ENCODE data around the gene ENTPD6.

The ENTPD6 gene

GRCh38 chr20:25254571-25254970 lies 59.1 kb downstream of the ENTPD6 start:
- DNase-seq (ENCODE audit: insufficient read length, low spot score) (no peak), FAIRE-seq (no peak)
- TF ChIP-seq, protein P1, sequence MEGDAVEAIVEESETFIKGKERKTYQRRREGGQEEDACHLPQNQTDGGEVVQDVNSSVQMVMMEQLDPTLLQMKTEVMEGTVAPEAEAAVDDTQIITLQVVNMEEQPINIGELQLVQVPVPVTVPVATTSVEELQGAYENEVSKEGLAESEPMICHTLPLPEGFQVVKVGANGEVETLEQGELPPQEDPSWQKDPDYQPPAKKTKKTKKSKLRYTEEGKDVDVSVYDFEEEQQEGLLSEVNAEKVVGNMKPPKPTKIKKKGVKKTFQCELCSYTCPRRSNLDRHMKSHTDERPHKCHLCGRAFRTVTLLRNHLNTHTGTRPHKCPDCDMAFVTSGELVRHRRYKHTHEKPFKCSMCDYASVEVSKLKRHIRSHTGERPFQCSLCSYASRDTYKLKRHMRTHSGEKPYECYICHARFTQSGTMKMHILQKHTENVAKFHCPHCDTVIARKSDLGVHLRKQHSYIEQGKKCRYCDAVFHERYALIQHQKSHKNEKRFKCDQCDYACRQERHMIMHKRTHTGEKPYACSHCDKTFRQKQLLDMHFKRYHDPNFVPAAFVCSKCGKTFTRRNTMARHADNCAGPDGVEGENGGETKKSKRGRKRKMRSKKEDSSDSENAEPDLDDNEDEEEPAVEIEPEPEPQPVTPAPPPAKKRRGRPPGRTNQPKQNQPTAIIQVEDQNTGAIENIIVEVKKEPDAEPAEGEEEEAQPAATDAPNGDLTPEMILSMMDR (IDR thresholded peaks at IDR 0.05; ENCODE audit: insufficient read depth, missing control alignments): no peak

GRCh38 chr20:25254986-25255680 lies 59.6 kb downstream of the ENTPD6 start:
- peak; percentile 55 for DNase-seq (ENCODE audit: insufficient read length, low spot score)

DNA sequence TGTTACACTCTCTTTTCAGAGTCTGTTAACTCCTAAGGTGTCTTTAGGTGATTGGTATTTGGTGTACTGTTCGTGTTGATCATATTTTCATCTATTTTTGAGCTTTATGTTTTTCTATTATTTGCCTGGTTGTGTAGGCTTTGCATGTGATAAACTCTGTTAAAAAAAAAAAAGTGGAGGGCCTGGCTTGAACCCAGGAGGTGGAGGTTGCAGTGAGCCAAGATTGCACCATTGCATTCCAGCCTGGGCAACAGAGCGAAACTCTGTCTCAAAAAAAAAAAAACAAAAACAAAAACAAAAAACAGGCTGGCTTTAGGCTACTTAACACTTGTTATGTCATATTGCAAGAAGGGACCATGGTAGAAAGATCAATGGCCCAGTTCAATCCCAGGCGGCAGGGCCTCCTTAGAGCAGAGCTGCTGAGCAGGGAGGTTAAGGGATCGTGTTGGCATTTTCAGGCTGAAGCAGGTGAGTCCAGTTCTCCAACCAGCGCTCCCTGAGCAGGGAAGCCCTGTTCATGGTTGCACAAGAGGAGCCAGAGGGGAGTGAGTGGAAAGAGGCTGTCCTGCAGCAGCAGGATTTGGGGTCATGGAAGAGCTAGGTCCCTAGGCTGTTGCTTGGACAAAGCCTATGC lies 60.8 kb downstream of the ENTPD6 start:
- FAIRE-seq (no peak), DNase-seq (ENCODE audit: insufficient read length, low spot score) (no peak)
- TF ChIP-seq, protein P1 (IDR thresholded peaks at IDR 0.05; ENCODE audit: insufficient read depth, missing control alignments): no peak

More at GRCh38 chr20:25254986-25255680, 59.6 kb downstream of the ENTPD6 start:
- no peak for FAIRE-seq
- TF ChIP-seq, protein P1 (IDR thresholded peaks at IDR 0.05; ENCODE audit: insufficient read depth, missing control alignments): no peak

GRCh38 chr20:25257130-25257529 lies 61.6 kb downstream of the ENTPD6 start:
- TF ChIP-seq, protein P1 (IDR thresholded peaks at IDR 0.05; ENCODE audit: insufficient read depth, missing control alignments): no peak
- DNase-seq (ENCODE audit: insufficient read length, low spot score) (no peak), FAIRE-seq (no peak)

GRCh38 chr20:25257756-25258475 lies 62.4 kb downstream of the ENTPD6 start:
- DNase-seq (ENCODE audit: insufficient read length, low spot score) (no peak), FAIRE-seq (no peak)
- TF ChIP-seq, protein P1 (IDR thresholded peaks at IDR 0.05; ENCODE audit: insufficient read depth, missing control alignments): no peak

DNA sequence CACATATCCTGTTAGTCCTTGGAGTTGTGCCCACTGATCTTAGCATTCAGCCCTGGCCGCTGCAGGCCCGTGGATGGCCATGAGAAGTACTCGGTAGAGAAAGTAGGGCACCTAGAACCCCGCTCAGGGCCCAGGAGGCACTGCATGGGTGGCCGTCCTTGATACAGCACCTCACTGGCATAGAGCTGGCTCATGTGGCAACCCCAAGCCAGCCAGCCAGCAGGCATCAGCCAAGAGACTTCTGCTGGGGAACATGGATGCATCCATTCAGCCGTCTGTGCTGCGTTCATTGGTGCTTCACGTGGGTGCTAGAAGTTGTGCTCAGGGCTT lies 62.9 kb downstream of the ENTPD6 start:
- TF ChIP-seq, protein P1 (IDR thresholded peaks at IDR 0.05; ENCODE audit: insufficient read depth, missing control alignments): no peak
- no peak for DNase-seq (ENCODE audit: insufficient read length, low spot score)
- FAIRE-seq: no peak
